ENCODE results near the gene TPO.

DNA sequence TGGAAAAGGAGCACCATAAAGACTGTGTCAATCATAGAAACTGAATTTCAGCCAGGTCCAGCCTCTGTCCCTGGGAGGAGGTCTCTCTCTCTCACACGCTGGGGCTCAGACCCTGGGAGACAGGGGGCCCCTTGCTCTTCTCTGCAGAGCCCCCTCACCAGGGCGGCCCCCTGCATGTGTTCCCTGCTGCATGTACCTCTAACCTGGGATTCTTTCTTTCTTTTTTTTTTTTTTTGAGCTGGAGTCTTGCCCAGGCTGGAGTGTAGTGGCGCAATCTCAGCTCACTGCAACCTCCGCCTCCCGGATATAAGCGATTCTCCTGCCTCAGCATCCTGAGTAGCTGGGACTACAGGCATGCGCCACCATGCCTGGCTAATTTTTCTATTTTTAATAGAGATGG, 46.5 kb downstream of the TPO start:
- TF ChIP-seq, protein P1, sequence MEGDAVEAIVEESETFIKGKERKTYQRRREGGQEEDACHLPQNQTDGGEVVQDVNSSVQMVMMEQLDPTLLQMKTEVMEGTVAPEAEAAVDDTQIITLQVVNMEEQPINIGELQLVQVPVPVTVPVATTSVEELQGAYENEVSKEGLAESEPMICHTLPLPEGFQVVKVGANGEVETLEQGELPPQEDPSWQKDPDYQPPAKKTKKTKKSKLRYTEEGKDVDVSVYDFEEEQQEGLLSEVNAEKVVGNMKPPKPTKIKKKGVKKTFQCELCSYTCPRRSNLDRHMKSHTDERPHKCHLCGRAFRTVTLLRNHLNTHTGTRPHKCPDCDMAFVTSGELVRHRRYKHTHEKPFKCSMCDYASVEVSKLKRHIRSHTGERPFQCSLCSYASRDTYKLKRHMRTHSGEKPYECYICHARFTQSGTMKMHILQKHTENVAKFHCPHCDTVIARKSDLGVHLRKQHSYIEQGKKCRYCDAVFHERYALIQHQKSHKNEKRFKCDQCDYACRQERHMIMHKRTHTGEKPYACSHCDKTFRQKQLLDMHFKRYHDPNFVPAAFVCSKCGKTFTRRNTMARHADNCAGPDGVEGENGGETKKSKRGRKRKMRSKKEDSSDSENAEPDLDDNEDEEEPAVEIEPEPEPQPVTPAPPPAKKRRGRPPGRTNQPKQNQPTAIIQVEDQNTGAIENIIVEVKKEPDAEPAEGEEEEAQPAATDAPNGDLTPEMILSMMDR (IDR thresholded peaks at IDR 0.05) = no peak
- TF ChIP-seq POLR2A (IDR thresholded peaks at IDR 0.05) = no peak
